SU-DHL-6 (cell line): ENCODE results near the gene PRLR.

Experiments
- EZH2phosphoT487 ChIP-seq: fragments of 200-600 bp; sonication (generic), shearing (Covaris generic); conservative IDR thresholded peaks from 2 replicates; pipeline ENCODE4 v1.6.1; 2018; ENCODE audit warnings: mild to moderate bottlenecking, antibody characterized with exemption, low read length, moderate library complexity, mixed read lengths
- TF ChIP-seq, protein P1 (sequence below): fragments of 200-600 bp; sonication (generic); IDR thresholded peaks from one replicate; pipeline ENCODE4 v1.5.1; 2017; ENCODE audit warnings: antibody characterized with exemption, mild to moderate bottlenecking, low read length, moderate library complexity; ENCODE audit not compliant: insufficient read depth, poor library complexity, severe bottlenecking

DNA sequence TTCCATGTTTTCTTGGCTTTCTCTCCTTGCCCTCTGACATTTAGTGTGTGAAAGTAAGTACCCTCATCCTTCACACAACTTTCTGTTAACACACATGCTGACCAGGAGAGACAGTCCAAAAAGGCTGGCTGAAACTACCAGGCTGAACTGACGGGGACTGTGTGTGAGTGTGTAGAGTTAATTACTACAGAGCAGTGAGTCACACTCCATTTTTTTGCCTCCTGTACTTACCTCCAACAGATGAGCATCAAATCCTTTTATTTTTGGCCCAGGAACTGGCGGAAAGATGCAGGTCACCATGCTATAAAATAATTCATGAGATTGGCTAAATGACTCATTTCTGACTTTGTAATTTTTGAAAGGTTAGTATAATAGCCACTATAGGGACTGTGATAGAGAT is 162.3 kb downstream of the PRLR start:
- TF ChIP-seq, protein P1, sequence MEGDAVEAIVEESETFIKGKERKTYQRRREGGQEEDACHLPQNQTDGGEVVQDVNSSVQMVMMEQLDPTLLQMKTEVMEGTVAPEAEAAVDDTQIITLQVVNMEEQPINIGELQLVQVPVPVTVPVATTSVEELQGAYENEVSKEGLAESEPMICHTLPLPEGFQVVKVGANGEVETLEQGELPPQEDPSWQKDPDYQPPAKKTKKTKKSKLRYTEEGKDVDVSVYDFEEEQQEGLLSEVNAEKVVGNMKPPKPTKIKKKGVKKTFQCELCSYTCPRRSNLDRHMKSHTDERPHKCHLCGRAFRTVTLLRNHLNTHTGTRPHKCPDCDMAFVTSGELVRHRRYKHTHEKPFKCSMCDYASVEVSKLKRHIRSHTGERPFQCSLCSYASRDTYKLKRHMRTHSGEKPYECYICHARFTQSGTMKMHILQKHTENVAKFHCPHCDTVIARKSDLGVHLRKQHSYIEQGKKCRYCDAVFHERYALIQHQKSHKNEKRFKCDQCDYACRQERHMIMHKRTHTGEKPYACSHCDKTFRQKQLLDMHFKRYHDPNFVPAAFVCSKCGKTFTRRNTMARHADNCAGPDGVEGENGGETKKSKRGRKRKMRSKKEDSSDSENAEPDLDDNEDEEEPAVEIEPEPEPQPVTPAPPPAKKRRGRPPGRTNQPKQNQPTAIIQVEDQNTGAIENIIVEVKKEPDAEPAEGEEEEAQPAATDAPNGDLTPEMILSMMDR = no peak
- no peak for TF ChIP-seq EZH2phosphoT487
